ENCODE data around the gene MRPS9. TPM values are rescaled to one million over a fixed set of nuclear protein-coding genes. Genes with fewer than 3 reads are reported as not detected.

MRPS9 gene
- total and polyA plus RNA-seq, 9 of the 15 experiments (the other 6 are each of a cell fraction or from before 2014, with no cell fraction given) = 46.2 to 143 (median 65.6) TPM

GRCh38 chr2:105144941-105145300 lies 107.1 kb downstream of the MRPS9 start (continued):
- no peak for TF ChIP-seq CLOCK (CRISPR knock-in tag; IDR thresholded peaks at IDR 0.05; ENCODE audit: borderline replicate concordance)
- no peak for TF ChIP-seq ZKSCAN3 (CRISPR knock-in tag; IDR thresholded peaks at IDR 0.05)

GRCh38 chr2:105149272-105149671 lies 111.4 kb downstream of the MRPS9 start:
- Histone ChIP-seq H2AFZ (ENCODE audit: low read depth, low read length) (no peak overlapping the region), H4K20me1 (replicated peaks; ENCODE audit: control insufficient read depth, insufficient read depth, low read length) (no peaks in the 10 kb centered on the region), H3K4me3 (no peak overlapping the region), H3K9ac (ENCODE audit: insufficient read depth in 1 of 2, low read depth in 2 of 2, low read length in 2 of 2) (no peak overlapping the region), H3K9me1 (ENCODE audit: control insufficient read depth, insufficient read depth, low read length) (no peaks in the 10 kb centered on the region), H3K79me2 (ENCODE audit: control insufficient read depth, insufficient read depth, low read length) (no peaks in the 10 kb centered on the region), H3K27ac (ENCODE audit: extremely low read depth, low read depth, low read length) (no peak overlapping the region), H3K9me3 (replicated peaks; ENCODE audit: control insufficient read depth, insufficient read depth, low read depth, low read length) (no peaks in the 10 kb centered on the region), H3K27me3 (ENCODE audit: control insufficient read depth in 2 of 2, insufficient read depth in 2 of 2, low read length in 2 of 2) (peaks cover 12 to 22% of the 10 kb centered on the region in 2 experiments; a peak in 4 of 5 replicates), H3K4me1 (replicated peaks in 1 of 2; ENCODE audit: control insufficient read depth in 2 of 2, insufficient read depth in 2 of 2, low read length in 2 of 2) (no peaks in the 10 kb centered on the region; a peak in 1 of 5 replicates), H3K4me2 (ENCODE audit: insufficient read depth, low read length) (no peak overlapping the region), H3K36me3 (ENCODE audit: control insufficient read depth, insufficient read depth, low read length) (no peaks in the 10 kb centered on the region)
- no TSS peak for BruUV-seq (replicated peaks)
- DNase-seq (ENCODE audit: extremely low read depth in 1 of 4, low spot score in 3 of 4) = no peak
- in situ Hi-C loops (cut with MboI) (no loop called here), intact Hi-C loops (cut with micrococcal nuclease) (no loop called here)
- ATAC-seq = no peak
- WGBS (ENCODE audit: insufficient coverage, low coverage, missing lambda C conversion rate) = 0% methylated on average over 1 of the region's 1 CpG
- CTCF ChIA-PET (ENCODE audit: low intra/inter-chr PET ratio) = no interaction called here
- POLR2A ChIA-PET = no interaction called here
- FAIRE-seq = no peak
- TF ChIP-seq KLF10 (CRISPR knock-in tag; IDR thresholded peaks at IDR 0.05) (no peak), GATA2 (CRISPR knock-in tag; IDR thresholded peaks at IDR 0.05) (no peak), PURB (CRISPR knock-in tag; IDR thresholded peaks at IDR 0.05; ENCODE audit: low read depth) (no peak), RCOR1 (IDR thresholded peaks at IDR 0.05; ENCODE audit: borderline replicate concordance in 1 of 2, low read depth in 2 of 2, low read length in 2 of 2) (no peak), STAT5B (CRISPR knock-in tag; IDR thresholded peaks at IDR 0.05) (no peak), NFXL1 (CRISPR knock-in tag; IDR thresholded peaks at IDR 0.05) (no peak), ZNF75A (CRISPR knock-in tag; IDR thresholded peaks at IDR 0.05) (no peak), ZFP36 (IDR thresholded peaks at IDR 0.05; ENCODE audit: low read depth, low read length, partially characterized antibody) (no peak), USF2 (CRISPR knock-in tag; IDR thresholded peaks at IDR 0.05) (no peak), ZNF347 (CRISPR knock-in tag; IDR thresholded peaks at IDR 0.05; ENCODE audit: low read depth) (no peak), TBP (optimal IDR thresholded peaks at IDR 0.05; ENCODE audit: low read depth, low read length) (no peak), ZBTB17 (CRISPR knock-in tag; IDR thresholded peaks at IDR 0.05) (no peak), ZNF584 (CRISPR knock-in tag; IDR thresholded peaks at IDR 0.05; ENCODE audit: low read depth) (no peak), GABPB1 (CRISPR knock-in tag; IDR thresholded peaks at IDR 0.05) (no peak), HDAC2 (IDR thresholded peaks at IDR 0.05) (no peak), TEAD1 (CRISPR knock-in tag; IDR thresholded peaks at IDR 0.05) (no peak), CGGBP1 (CRISPR knock-in tag; IDR thresholded peaks at IDR 0.05) (no peak)

Data from K562 (cell line).